Parathyroid adenoma (tissue), 2 donors: Measurements from ENCODE around the gene SPTBN1.
A peak's percentile ranks its signal among the peaks of the same experiment; 100 is the strongest.

Experiments
- H2AFZ ChIP-seq: fragments of 300-600 bp; sonication (generic); one replicate; pipeline ENCODE4 v1.7.0; 2017; ENCODE audit warnings: antibody characterized with exemption, mild to moderate bottlenecking
- H3K27ac ChIP-seq: fragments of 300-600 bp; sonication (generic); one replicate; pipeline ENCODE4 v1.7.0; 2017
- H3K27me3 ChIP-seq: fragments of 300-600 bp; sonication (generic); one replicate; pipeline ENCODE4 v1.7.0; 2017; ENCODE audit warnings: low read length; ENCODE audit not compliant: control insufficient read depth, insufficient read depth
- H3K36me3 ChIP-seq: fragments of 300-600 bp; sonication (generic); one replicate; pipeline ENCODE4 v1.7.0; 2017; ENCODE audit warnings: low read length; ENCODE audit not compliant: control insufficient read depth, insufficient read depth
- H3K4me1 ChIP-seq: fragments of 300-600 bp; sonication (generic); one replicate; pipeline ENCODE4 v1.7.0; 2017; ENCODE audit warnings: control low read depth
- H3K4me2 ChIP-seq: fragments of 300-600 bp; sonication (generic); one replicate; pipeline ENCODE4 v1.7.0; 2017; ENCODE audit warnings: low read length
- H3K4me3 ChIP-seq: fragments of 300-600 bp; sonication (generic); one replicate; pipeline ENCODE4 v1.7.0; 2017; ENCODE audit warnings: low read depth, low read length
- H3K79me2 ChIP-seq: fragments of 300-600 bp; sonication (generic); one replicate; pipeline ENCODE4 v1.7.0; 2017; ENCODE audit warnings: control low read depth
- H3K9ac ChIP-seq: fragments of 300-600 bp; sonication (generic); one replicate; pipeline ENCODE4 v1.7.0; 2017; ENCODE audit warnings: mild to moderate bottlenecking
- H3K9me3 ChIP-seq: fragments of 300-600 bp; sonication (generic); one replicate; pipeline ENCODE4 v1.7.0; 2017; ENCODE audit warnings: low read length; ENCODE audit not compliant: control insufficient read depth
- CTCF ChIP-seq: fragments of 300-600 bp; sonication (generic); IDR thresholded peaks from one replicate; pipeline ENCODE4 v1.7.0; 2017; ENCODE audit warnings: antibody characterized with exemption, mild to moderate bottlenecking
- donor health status: primary hyperparathyroidism.

Gene SPTBN1

GRCh38 chr2:54424555-54425163, 31.5 kb upstream of the SPTBN1 start:
- H3K9ac ChIP-seq = no peak overlapping the region
- H3K9me3 ChIP-seq = no peaks in the 10 kb centered on the region
- TF ChIP-seq CTCF = no peak
- no peaks in the 10 kb centered on the region for H3K79me2 ChIP-seq
- H2AFZ ChIP-seq = no peak overlapping the region
- H3K36me3 ChIP-seq = no peaks in the 10 kb centered on the region
- H3K4me2 ChIP-seq = no peak overlapping the region
- peaks cover 17% of the 10 kb centered on the region for H3K4me1 ChIP-seq
- H3K27me3 ChIP-seq = no peaks in the 10 kb centered on the region
- no peak overlapping the region for H3K4me3 ChIP-seq
- no peak overlapping the region for H3K27ac ChIP-seq

GRCh38 chr2:54428108-54428831, 27.9 kb upstream of the SPTBN1 start:
- Histone ChIP-seq H3K79me2 (no peaks in the 10 kb centered on the region), H3K4me3 (no peak overlapping the region), H3K9me3 (no peaks in the 10 kb centered on the region), H3K27ac (peak overlapping the region; percentile 26), H3K27me3 (no peaks in the 10 kb centered on the region), H3K4me2 (no peak overlapping the region), H3K9ac (no peak overlapping the region), H3K36me3 (no peaks in the 10 kb centered on the region), H3K4me1 (peaks cover 28% of the 10 kb centered on the region), H2AFZ (peak overlapping the region; percentile 21)
- TF ChIP-seq CTCF = no peak

GRCh38 chr2:54429054-54429453, 27.1 kb upstream of the SPTBN1 start:
- no peaks in the 10 kb centered on the region for H3K27me3 ChIP-seq
- H3K27ac ChIP-seq = peak overlapping the region; percentile 63
- H3K9ac ChIP-seq = no peak overlapping the region
- H3K9me3 ChIP-seq = no peaks in the 10 kb centered on the region
- peaks cover 28% of the 10 kb centered on the region for H3K4me1 ChIP-seq
- H3K79me2 ChIP-seq = no peaks in the 10 kb centered on the region
- peak overlapping the region; percentile 63 for H2AFZ ChIP-seq
- TF ChIP-seq CTCF = no peak
- no peak overlapping the region for H3K4me3 ChIP-seq
- no peaks in the 10 kb centered on the region for H3K36me3 ChIP-seq
- H3K4me2 ChIP-seq = no peak overlapping the region

- H3K4me2 ChIP-seq = no peak overlapping the region
- H3K36me3 ChIP-seq = no peaks in the 10 kb centered on the region
- H3K79me2 ChIP-seq = no peaks in the 10 kb centered on the region
- H3K27ac ChIP-seq = peak overlapping the region; percentile 63
- TF ChIP-seq CTCF = no peak
- no peak overlapping the region for H2AFZ ChIP-seq
- no peak overlapping the region for H3K4me3 ChIP-seq
- H3K9me3 ChIP-seq = no peaks in the 10 kb centered on the region
- no peaks in the 10 kb centered on the region for H3K27me3 ChIP-seq
- peaks cover 28% of the 10 kb centered on the region for H3K4me1 ChIP-seq
- H3K9ac ChIP-seq = no peak overlapping the region
These were observed 26.1 kb upstream of the SPTBN1 start for GRCh38 chr2:54429811-54430551.
